ENCODE data around the gene RPL36.

DNA sequence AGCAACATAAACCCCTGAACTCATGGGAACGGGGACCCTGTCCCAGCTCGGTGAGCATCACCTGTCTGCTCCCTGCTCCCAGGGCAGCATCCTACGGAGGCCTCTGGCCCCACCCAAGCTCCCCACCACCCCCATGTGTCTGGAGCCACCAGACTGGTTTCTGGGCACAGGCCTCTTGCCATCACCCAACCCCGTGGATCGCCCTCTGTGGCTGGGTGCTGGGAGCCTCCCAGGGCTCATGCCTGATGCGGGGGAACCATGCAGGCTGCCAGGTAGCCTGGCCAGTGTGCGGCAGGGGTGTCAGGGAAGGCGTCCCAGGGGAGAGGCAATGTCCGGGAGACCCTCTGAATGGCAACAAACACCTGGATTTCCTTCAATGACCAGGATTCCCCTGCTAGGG is 12.5 kb upstream of the RPL36 start:
- TF ChIP-seq CTCF (IDR thresholded peaks at IDR 0.05) = no peak
- TF ChIP-seq EZH2 (IDR thresholded peaks at IDR 0.05) = no peak

All from neural progenitor cell (in vitro differentiated cells).